Omental fat pad (tissue), 4 donors: ENCODE results near the gene TTC39A. TPM values are rescaled to one million over a fixed set of nuclear protein-coding genes. Genes with fewer than 3 reads are reported as not detected.
"Not testable (repeated sequence)": the region's sequence is repeated elsewhere in the genome, so short reads cannot be mapped to it uniquely, and the experiment has no call there.

ENCODE experiments used
- ATAC-seq: fragments of 150-250 bp; one replicate; pipeline ENCODE4 v1.9.1; 2016; ENCODE audit warnings: mild to moderate bottlenecking, moderate library complexity; ENCODE audit not compliant: low FRiP score
- DNase-seq: peaks from one replicate; pipeline ENCODE4 v3.0.0-alpha.2; 2019; ENCODE audit warnings: low spot score
- CTCF ChIP-seq, 3 donors: fragments of 450-650 bp; IDR thresholded peaks; one replicate each; pipeline ENCODE4 v1.5.1; 2016 to 2017; ENCODE audit warnings: antibody characterized with exemption in 3 of 3, mild to moderate bottlenecking in 3 of 3, moderate library complexity in 2 of 3
- total RNA-seq, 4 donors: library from RNA; depleted of rRNA; stranded (reverse); fragments of >200 nt; gene quantifications; one replicate each; pipeline ENCODE4 v1.1.0, GENCODE V29; 2016

TTC39A gene
- total RNA-seq, 4 donors from 2014 or later, result 0.56 to 2.4 (median 1.7) TPM

- ATAC-seq (no peak), DNase-seq (no peak)
- TF ChIP-seq CTCF (IDR thresholded peaks at IDR 0.05), result no peak
These were observed 75.0 kb downstream of the TTC39A start for GRCh38 chr1:51255331-51255730.

- ATAC-seq (no peak), DNase-seq (no peak)
- TF ChIP-seq CTCF (IDR thresholded peaks at IDR 0.05), result no peak
These were observed 76.7 kb downstream of the TTC39A start for GRCh38 chr1:51253691-51254090.

- TF ChIP-seq CTCF (IDR thresholded peaks at IDR 0.05), result no peak
- ATAC-seq (no peak), DNase-seq (no peak)
These were observed 78.0 kb downstream of the TTC39A start for GRCh38 chr1:51252366-51252765.

- not testable (repeated sequence) for DNase-seq
These were observed 79.2 kb downstream of the TTC39A start for GRCh38 chr1:51251165-51251564.

GRCh38 chr1:51250729-51251128 lies 79.6 kb downstream of the TTC39A start:
- ATAC-seq, DNase-seq: not testable (repeated sequence)

More at GRCh38 chr1:51251165-51251564, 79.2 kb downstream of the TTC39A start:
- not testable (repeated sequence) for ATAC-seq

- ATAC-seq, result no peak
- no peak for DNase-seq
- TF ChIP-seq CTCF (IDR thresholded peaks at IDR 0.05), result no peak
These were observed 80.9 kb downstream of the TTC39A start for GRCh38 chr1:51249445-51249844.

GRCh38 chr1:51247499-51247898 lies 82.9 kb downstream of the TTC39A start:
- DNase-seq, result no peak
- TF ChIP-seq CTCF (IDR thresholded peaks at IDR 0.05), result no peak
- no peak for ATAC-seq

GRCh38 chr1:51247022-51247421 lies 83.3 kb downstream of the TTC39A start:
- TF ChIP-seq CTCF (IDR thresholded peaks at IDR 0.05), result no peak
- ATAC-seq, result no peak
- DNase-seq, result no peak
